ENCODE data around the gene SMTNL2.
"Not testable (repeated sequence)": the region's sequence is repeated elsewhere in the genome, so short reads cannot be mapped to it uniquely, and the experiment has no call there.

The SMTNL2 gene

GRCh38 chr17:4585638-4585994 lies 1.3 kb downstream of the SMTNL2 start:
- no peak for DNase-seq (ENCODE audit: low read depth)

- DNase-seq (ENCODE audit: low read depth): no peak
Measured at GRCh38 chr17:4586043-4586442, 1.7 kb downstream of the SMTNL2 start.

GRCh38 chr17:4587195-4587594 lies 2.9 kb downstream of the SMTNL2 start:
- DNase-seq (ENCODE audit: low read depth): no peak

- no peak for DNase-seq (ENCODE audit: low read depth)
Measured at GRCh38 chr17:4587803-4588202, 3.5 kb downstream of the SMTNL2 start.

- DNase-seq (ENCODE audit: low read depth): no peak
Measured at GRCh38 chr17:4588391-4588790, 4.1 kb downstream of the SMTNL2 start.

- DNase-seq (ENCODE audit: low read depth): no peak
Measured at GRCh38 chr17:4588898-4589625, 4.7 kb downstream of the SMTNL2 start.

- DNase-seq (ENCODE audit: low read depth): not testable (repeated sequence)
Measured at GRCh38 chr17:4590042-4590441, 5.7 kb downstream of the SMTNL2 start.

- no peak for DNase-seq (ENCODE audit: low read depth)
Measured at GRCh38 chr17:4590981-4591453, 6.7 kb downstream of the SMTNL2 start.

GRCh38 chr17:4591529-4591928 lies 7.2 kb downstream of the SMTNL2 start:
- DNase-seq (ENCODE audit: low read depth): no peak

GRCh38 chr17:4592240-4593005 lies 8.1 kb downstream of the SMTNL2 start:
- no peak for DNase-seq (ENCODE audit: low read depth)

- DNase-seq (ENCODE audit: low read depth): no peak
Measured at GRCh38 chr17:4593021-4593421, 8.7 kb downstream of the SMTNL2 start.

GRCh38 chr17:4594406-4594805 lies 10.1 kb downstream of the SMTNL2 start:
- DNase-seq (ENCODE audit: low read depth): no peak

- DNase-seq (ENCODE audit: low read depth): no peak
Measured at GRCh38 chr17:4594931-4595684, 10.8 kb downstream of the SMTNL2 start.

- DNase-seq (ENCODE audit: low read depth): not testable (repeated sequence)
Measured at GRCh38 chr17:4595685-4596342, 11.5 kb downstream of the SMTNL2 start.

GRCh38 chr17:4596636-4597380 lies 12.5 kb downstream of the SMTNL2 start:
- DNase-seq (ENCODE audit: low read depth): no peak

GRCh38 chr17:4597975-4598374 lies 13.6 kb downstream of the SMTNL2 start:
- DNase-seq (ENCODE audit: low read depth): no peak

- no peak for DNase-seq (ENCODE audit: low read depth)
Measured at GRCh38 chr17:4598776-4599504, 14.6 kb downstream of the SMTNL2 start.

- no peak for DNase-seq (ENCODE audit: low read depth)
Measured at GRCh38 chr17:4599505-4600281, 15.4 kb downstream of the SMTNL2 start.

- no peak for DNase-seq (ENCODE audit: low read depth)
Measured at GRCh38 chr17:4600563-4600962, 16.2 kb downstream of the SMTNL2 start.

- no peak for DNase-seq (ENCODE audit: low read depth)
Measured at GRCh38 chr17:4601326-4601725, 17.0 kb downstream of the SMTNL2 start.

Data from stimulated activated CD8-positive, alpha-beta memory T cell treated with anti-CD3 and anti-CD28 coated beads, Interleukin-7, amount 100 ng/mL, for 24 hours (primary cell).